LNCaP clone FGC (cell line): ENCODE data around the gene MYLK2.

Experiments
- DNase-seq: peaks from one replicate; pipeline ENCODE4 v3.0.0-alpha.2; 2011; ENCODE audit warnings: low read depth
- H3K4me3 ChIP-seq: 2 replicates; pipeline ENCODE4 v1.5.1; 2011; ENCODE audit warnings: mild to moderate bottlenecking, low read depth, low read length, control low read depth
- TF ChIP-seq, protein P1 (sequence below): IDR thresholded peaks from 2 replicates; pipeline ENCODE4 v1.5.1; 2012; ENCODE audit warnings: mild to moderate bottlenecking; ENCODE audit not compliant: control insufficient read depth, insufficient read depth; ENCODE audit errors: extremely low read depth

The MYLK2 gene

DNA sequence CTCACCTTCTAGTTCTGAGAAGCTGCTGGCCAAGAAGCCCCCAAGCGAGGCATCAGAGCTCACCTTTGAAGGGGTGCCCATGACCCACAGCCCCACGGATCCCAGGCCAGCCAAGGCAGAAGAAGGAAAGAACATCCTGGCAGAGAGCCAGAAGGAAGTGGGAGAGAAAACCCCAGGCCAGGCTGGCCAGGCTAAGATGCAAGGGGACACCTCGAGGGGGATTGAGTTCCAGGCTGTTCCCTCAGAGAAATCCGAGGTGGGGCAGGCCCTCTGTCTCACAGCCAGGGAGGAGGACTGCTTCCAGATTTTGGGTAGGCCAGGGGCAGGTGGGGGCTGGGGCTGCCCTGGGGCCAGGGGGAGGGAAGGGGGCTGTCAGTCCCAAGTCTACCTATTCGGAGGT is 2.3 kb downstream of the MYLK2 start:
- H3K4me3 ChIP-seq: no peak overlapping the region
- no peak for DNase-seq
- TF ChIP-seq, protein P1, sequence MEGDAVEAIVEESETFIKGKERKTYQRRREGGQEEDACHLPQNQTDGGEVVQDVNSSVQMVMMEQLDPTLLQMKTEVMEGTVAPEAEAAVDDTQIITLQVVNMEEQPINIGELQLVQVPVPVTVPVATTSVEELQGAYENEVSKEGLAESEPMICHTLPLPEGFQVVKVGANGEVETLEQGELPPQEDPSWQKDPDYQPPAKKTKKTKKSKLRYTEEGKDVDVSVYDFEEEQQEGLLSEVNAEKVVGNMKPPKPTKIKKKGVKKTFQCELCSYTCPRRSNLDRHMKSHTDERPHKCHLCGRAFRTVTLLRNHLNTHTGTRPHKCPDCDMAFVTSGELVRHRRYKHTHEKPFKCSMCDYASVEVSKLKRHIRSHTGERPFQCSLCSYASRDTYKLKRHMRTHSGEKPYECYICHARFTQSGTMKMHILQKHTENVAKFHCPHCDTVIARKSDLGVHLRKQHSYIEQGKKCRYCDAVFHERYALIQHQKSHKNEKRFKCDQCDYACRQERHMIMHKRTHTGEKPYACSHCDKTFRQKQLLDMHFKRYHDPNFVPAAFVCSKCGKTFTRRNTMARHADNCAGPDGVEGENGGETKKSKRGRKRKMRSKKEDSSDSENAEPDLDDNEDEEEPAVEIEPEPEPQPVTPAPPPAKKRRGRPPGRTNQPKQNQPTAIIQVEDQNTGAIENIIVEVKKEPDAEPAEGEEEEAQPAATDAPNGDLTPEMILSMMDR: no peak

DNA sequence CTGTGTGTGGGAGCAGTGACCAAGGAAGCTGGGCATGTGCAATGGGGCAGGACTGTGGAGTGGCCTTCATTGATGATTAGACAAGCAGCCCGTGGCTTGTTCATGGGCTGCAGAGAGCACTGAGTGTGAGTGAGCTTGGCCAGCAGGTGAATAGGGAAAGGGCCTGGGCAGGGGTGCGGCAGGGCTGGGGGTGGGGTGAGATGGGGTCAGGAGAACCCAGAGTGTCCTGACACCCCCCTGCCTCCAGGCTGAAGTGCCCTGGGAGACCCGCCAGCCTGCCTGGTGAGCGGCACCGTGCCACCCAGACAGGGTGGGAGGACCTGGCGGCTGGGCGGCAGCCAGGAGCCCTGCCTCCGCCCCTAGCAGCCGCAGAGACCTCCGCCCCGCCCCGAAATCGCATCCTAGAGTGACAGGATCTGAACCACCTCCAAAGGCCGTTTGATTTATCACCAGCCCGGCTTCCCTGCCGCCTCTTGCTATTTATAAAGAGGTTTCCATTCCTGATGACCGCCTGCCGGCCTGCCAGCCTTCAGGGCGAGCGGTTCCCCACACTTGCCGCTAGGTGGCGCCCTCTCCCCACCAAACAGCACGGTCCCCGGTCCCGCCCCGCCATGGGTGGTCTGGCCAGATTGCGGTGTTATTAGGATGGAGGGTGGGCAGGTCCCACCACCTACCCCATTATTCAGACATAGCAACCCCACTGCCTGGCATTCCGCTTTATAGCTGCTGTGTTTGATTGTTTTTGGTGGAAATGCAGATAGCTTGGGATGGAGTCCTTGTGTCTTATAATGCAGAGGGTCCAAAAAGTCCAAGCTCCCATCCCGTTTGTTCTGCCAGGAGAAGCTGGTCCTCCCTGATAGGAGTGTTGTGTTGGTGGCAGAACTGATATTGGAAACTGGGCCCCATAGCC is 3.5 kb downstream of the MYLK2 start:
- no peak for DNase-seq
- TF ChIP-seq, protein P1: peak; percentile 99
- H3K4me3 ChIP-seq: no peak overlapping the region

DNA sequence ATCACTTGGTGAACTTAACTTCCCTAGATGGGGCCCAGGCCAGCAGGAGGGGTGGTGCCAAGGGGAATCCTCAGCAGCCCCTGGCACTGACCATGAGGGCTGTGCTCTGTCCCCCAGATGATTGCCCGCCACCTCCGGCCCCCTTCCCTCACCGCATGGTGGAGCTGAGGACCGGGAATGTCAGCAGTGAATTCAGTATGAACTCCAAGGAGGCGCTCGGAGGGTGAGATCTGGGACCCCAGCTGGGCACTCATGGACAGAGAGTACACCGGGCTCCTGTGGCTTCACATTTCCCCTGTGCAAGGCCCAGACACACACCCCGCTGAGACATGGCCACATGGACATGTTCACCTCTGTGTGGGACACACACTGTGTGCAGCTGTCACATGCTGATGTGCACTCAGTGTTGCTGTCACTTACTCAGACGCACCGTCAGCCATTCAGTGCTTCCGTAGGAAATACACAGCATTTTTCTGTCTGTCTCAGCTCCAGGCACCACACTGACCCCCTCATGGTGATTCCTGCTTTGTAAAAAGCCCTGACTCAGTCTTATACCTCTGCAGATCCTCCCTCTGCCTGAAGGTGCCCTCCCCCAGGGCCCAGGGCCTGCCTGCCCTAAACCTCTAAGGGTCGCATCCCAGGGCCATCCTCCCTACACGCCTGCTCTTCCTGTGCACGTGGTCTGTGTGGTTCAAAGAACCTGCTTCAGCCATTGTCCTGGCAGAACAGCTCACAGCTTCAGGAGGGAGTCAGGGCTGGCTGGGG is 4.4 kb downstream of the MYLK2 start:
- no peak overlapping the region for H3K4me3 ChIP-seq
- TF ChIP-seq, protein P1: no peak
- no peak for DNase-seq

DNA sequence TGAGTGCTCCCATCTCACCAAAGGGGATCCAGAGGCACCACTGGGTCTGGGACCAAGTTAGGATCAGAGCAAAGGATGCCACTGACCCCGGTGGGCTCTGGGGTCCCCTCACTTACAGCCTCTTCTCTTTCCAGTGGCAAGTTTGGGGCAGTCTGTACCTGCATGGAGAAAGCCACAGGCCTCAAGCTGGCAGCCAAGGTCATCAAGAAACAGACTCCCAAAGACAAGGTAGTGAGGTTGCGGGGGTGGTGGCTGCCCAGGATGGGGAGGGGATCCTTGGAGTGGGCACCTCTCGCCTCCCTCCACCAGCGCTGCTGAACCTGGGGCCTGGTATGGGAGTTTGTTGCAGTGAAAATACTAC is 4.9 kb downstream of the MYLK2 start:
- H3K4me3 ChIP-seq: no peak overlapping the region
- TF ChIP-seq, protein P1: no peak
- no peak for DNase-seq

DNA sequence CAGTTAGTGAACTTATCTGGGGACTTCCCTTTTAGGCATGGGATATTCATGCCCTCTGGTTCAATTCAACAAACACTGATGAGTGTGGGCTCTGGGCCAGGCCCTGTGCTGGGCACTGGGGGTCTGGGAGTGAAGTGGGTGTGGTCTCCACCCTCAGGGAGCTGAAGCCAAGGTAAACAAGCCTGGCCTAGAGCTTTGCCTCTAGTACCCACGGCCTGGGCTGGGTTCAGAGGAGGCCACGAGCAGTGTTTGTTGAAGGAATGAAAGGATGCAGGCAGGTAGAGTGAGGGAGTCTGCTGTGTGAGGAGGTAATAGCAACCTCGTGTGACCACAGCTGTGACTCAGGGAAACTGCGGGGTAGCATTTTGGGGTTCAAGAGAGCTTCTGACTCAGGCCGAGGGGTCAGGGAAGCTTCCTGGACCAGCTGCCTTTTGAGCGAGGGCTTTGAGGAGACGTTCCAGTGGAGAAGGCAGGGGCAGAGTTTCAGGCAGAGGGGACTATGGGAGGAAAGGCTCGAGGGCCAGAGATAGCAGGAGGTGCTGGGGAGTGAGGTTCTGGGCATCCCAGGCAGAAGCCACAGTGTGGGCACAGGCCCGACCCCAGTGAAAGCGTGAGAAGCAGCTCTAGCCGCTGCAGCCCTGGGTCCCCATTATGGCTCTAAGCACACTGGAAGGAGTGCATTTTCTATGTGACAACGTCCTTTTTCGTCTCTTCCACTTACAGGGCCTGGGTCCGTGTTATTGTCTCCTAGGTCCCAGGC is 5.6 kb downstream of the MYLK2 start:
- no peak for DNase-seq
- no peak overlapping the region for H3K4me3 ChIP-seq
- TF ChIP-seq, protein P1: no peak

DNA sequence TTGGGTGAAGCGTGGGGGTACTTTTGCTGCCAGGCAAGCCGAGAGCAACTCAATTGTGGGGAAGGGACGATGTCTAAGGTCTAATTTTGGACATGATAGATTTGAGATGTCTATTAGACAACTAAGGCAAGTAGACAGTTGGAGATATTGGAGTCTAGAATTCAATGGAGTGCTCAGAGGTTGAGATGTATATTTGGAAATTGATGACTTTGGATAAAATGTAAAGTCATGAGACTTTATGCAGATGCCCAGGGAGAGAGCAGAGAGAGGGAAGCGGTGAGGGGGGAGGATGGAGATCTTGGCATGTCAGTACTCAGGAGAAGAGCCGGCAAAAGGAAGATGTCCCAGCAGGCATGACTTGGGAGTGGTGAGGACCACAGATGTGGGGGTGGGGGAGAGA is 6.9 kb downstream of the MYLK2 start:
- H3K4me3 ChIP-seq: no peak overlapping the region
- DNase-seq: no peak
- TF ChIP-seq, protein P1: no peak
